IMR-90 (cell line): Measurements from ENCODE around the gene TSPYL4. TPM values are rescaled to one million over a fixed set of nuclear protein-coding genes. Genes with fewer than 3 reads are reported as not detected.

Experiments
- ATAC-seq: fragments of 200-7000 bp; cut with Tn5 transposase; 2 replicates; pipeline ENCODE4 v1.9.1; 2020; ENCODE audit warnings: low read depth, mild to moderate bottlenecking, moderate library complexity
- BruUV-seq: library from RNA; stranded (reverse); fragments of 400-500 nt; replicated peaks from 2 replicates; lab custom pipeline; 2021; lab: Mats Ljungman, UMichigan
- CTCF ChIA-PET: fragments of 300-600 bp; formaldehyde crosslinking; extraction: SDS; loops from one replicate; lab custom pipeline; 2021; ENCODE audit warnings: antibody characterized with exemption; lab: Yijun Ruan, JAX
- POLR2A ChIA-PET: fragments of 300-600 bp; sonication (Branson Sonifier 250); formaldehyde crosslinking; loops from one replicate; lab custom pipeline; 2022; ENCODE audit warnings: antibody characterized with exemption; ENCODE audit not compliant: unreplicated experiment; lab: Charles Lee
- DNase-seq: peaks from one replicate; pipeline ENCODE4 v3.0.0; 2013
- H2AFZ ChIP-seq: replicated peaks from 2 replicates; pipeline ENCODE3; 2013; ENCODE audit warnings: low read length, mild to moderate bottlenecking; ENCODE audit not compliant: poor library complexity
- H2AK5ac ChIP-seq: 2 replicates; pipeline ENCODE4 v1.6.1; 2013; ENCODE audit warnings: low read depth, low read length, inconsistent platforms
- H2AK9ac ChIP-seq: replicated peaks from 2 replicates; pipeline ENCODE3; 2013; ENCODE audit warnings: mild to moderate bottlenecking, low read depth, low read length, moderate library complexity; ENCODE audit not compliant: poor library complexity
- H2BK120ac ChIP-seq: 2 replicates; pipeline ENCODE4 v1.6.1; 2013; ENCODE audit warnings: low read depth, low read length, inconsistent platforms
- H2BK15ac ChIP-seq: 3 replicates; pipeline ENCODE4 v1.6.1; 2013; ENCODE audit warnings: low read depth, low read length, inconsistent platforms
- H2BK20ac ChIP-seq: 2 replicates; pipeline ENCODE4 v1.6.1; 2013; ENCODE audit warnings: low read depth, mild to moderate bottlenecking, inconsistent platforms, low read length, moderate library complexity
- H2BK5ac ChIP-seq: 2 replicates; pipeline ENCODE4 v1.6.1; 2013; ENCODE audit warnings: mild to moderate bottlenecking, low read depth, low read length, inconsistent platforms; ENCODE audit not compliant: poor library complexity, severe bottlenecking
- H3K14ac ChIP-seq: replicated peaks from 2 replicates; pipeline ENCODE4 v1.6.1; 2013; ENCODE audit warnings: low read depth, low read length, inconsistent platforms
- H3K18ac ChIP-seq: 2 replicates; pipeline ENCODE4 v1.6.1; 2013; ENCODE audit warnings: low read depth, low read length, control low read depth
- H3K23ac ChIP-seq: 2 replicates; pipeline ENCODE4 v1.6.1; 2013; ENCODE audit warnings: low read depth, low read length, inconsistent platforms
- H3K27ac ChIP-seq: 2 replicates; pipeline ENCODE4 v1.5.1; 2013; ENCODE audit warnings: mild to moderate bottlenecking, control low read depth, low read length; ENCODE audit not compliant: insufficient read depth
- H3K27me3 ChIP-seq: 2 replicates; pipeline ENCODE4 v1.6.1; 2013; ENCODE audit warnings: low read length; ENCODE audit not compliant: control insufficient read depth, insufficient read depth
- H3K36me3 ChIP-seq: 2 replicates; pipeline ENCODE4 v1.6.1; 2013; ENCODE audit warnings: low read length, mixed read lengths; ENCODE audit not compliant: control insufficient read depth, insufficient read depth
- H3K4ac ChIP-seq: 2 replicates; pipeline ENCODE4 v1.6.1; 2013; ENCODE audit warnings: low read depth, low read length, inconsistent platforms
- H3K4me1 ChIP-seq: 2 replicates; pipeline ENCODE4 v1.6.1; 2013; ENCODE audit warnings: low read length, mixed read lengths; ENCODE audit not compliant: control insufficient read depth, insufficient read depth
- H3K4me2 ChIP-seq: 2 replicates; pipeline ENCODE4 v1.6.1; 2013; ENCODE audit warnings: low read depth, mild to moderate bottlenecking, control low read depth, low read length, moderate library complexity
- H3K4me3 ChIP-seq: 2 replicates; pipeline ENCODE4 v1.5.1; 2013; ENCODE audit warnings: low read depth, mild to moderate bottlenecking, control low read depth, low read length, moderate library complexity; ENCODE audit not compliant: insufficient read depth
- H3K56ac ChIP-seq: 2 replicates; pipeline ENCODE4 v1.6.1; 2013; ENCODE audit warnings: low read length, inconsistent platforms; ENCODE audit not compliant: insufficient read depth; ENCODE audit errors: extremely low read depth
- H3K79me1 ChIP-seq, 2 experiments: 2 replicates each; pipeline ENCODE4 v1.6.1; 2013; ENCODE audit warnings: low read length in 2 of 2, inconsistent platforms in 1 of 2, low read depth in 1 of 2
- H3K9ac ChIP-seq: 2 replicates; pipeline ENCODE4 v1.6.1; 2013; ENCODE audit warnings: low read depth, low read length, control low read depth
- H3K9me1 ChIP-seq: 2 replicates; pipeline ENCODE4 v1.6.1; 2013; ENCODE audit warnings: low read length, inconsistent platforms; ENCODE audit not compliant: insufficient read depth
- H3K9me3 ChIP-seq: 2 replicates; pipeline ENCODE4 v1.6.1; 2013; ENCODE audit warnings: low read length; ENCODE audit not compliant: control insufficient read depth, insufficient read depth
- H4K20me1 ChIP-seq: 2 replicates; pipeline ENCODE4 v1.6.1; 2013; ENCODE audit warnings: low read length, inconsistent platforms; ENCODE audit not compliant: insufficient read depth
- H4K5ac ChIP-seq: 2 replicates; pipeline ENCODE4 v1.6.1; 2013; ENCODE audit warnings: mild to moderate bottlenecking, low read depth, low read length, control low read depth
- H4K8ac ChIP-seq, 2 experiments: 2 replicates each; pipeline ENCODE4 v1.6.1; 2013; ENCODE audit warnings: low read depth in 2 of 2, low read length in 2 of 2, control low read depth in 1 of 2, inconsistent platforms in 1 of 2
- H4K91ac ChIP-seq: 2 replicates; pipeline ENCODE4 v1.6.1; 2013; ENCODE audit warnings: low read depth, low read length, inconsistent platforms; ENCODE audit not compliant: insufficient read depth
- CEBPB ChIP-seq: IDR thresholded peaks from 2 replicates; pipeline ENCODE4 v1.6.1; 2012; ENCODE audit warnings: low read depth, low read length, improper control_type of control experiment
- FOS ChIP-seq: fragments of 150-350 bp; IDR thresholded peaks from 2 replicates; pipeline ENCODE4 v1.6.1; 2016; ENCODE audit warnings: low read depth, low read length
- NFE2L2 ChIP-seq: fragments of 150-350 bp; IDR thresholded peaks from 2 replicates; pipeline ENCODE4 v1.6.1; 2016; ENCODE audit warnings: low read depth, mild to moderate bottlenecking, low read length
- WGBS, 2 experiments: methylation state at CpG; one replicate each; pipeline versions ENCODE4 v1.1.5 to v1.1.7; 2013; ENCODE audit warnings: missing lambda C conversion rate in 2 of 2; ENCODE audit not compliant: insufficient read length in 1 of 2; ENCODE audit errors: extremely low coverage in 2 of 2; 5-methylcytosine and 5-hydroxymethylcytosine counted together
- dilution Hi-C: fragments of 300-500 bp; cut with HindIII; formaldehyde crosslinking; loops from one replicate; pipeline ENCODE4 v1.14.3; 2018; ENCODE audit warnings: low sequenced_read_pairs; ENCODE audit not compliant: unreplicated experiment
- in situ Hi-C: fragments of 300-500 bp; cut with MboI; formaldehyde crosslinking; loops from 3 replicates; pipeline ENCODE4 v1.14.3; 2019; ENCODE audit warnings: low sequenced_read_pairs, inconsistent platforms, mixed read lengths
- intact Hi-C: fragments of 100-400 bp; cut with micrococcal nuclease; formaldehyde crosslinking; loops from 2 replicates; pipeline ENCODE4 v1.10.0; 2022
- polyA plus RNA-seq, 3 experiments: library from polyadenylated mRNA; depleted of rRNA; stranded (reverse); fragments of >200 nt; gene quantifications; 2 replicates each; pipeline ENCODE4 v1.2.3, GENCODE V29; 2012; ENCODE audit warnings: low replicate concordance in 1 of 3
- total RNA-seq: library from RNA; depleted of rRNA; stranded (reverse); fragments of >200 nt; gene quantifications from 2 replicates; pipeline ENCODE4 v1.2.3, GENCODE V29; 2012

The TSPYL4 gene
- total and polyA plus RNA-seq, 2 of the 4 experiments (the other 2 are of a cell fraction): 22.0 to 29.9 TPM

- H3K27ac ChIP-seq: no peak overlapping the region
- dilution Hi-C loops: no loop called here
- peak overlapping the region; percentile 14; the same call in 1 of the 2 replicates for H3K4ac ChIP-seq
- no peak overlapping the region for H2BK5ac ChIP-seq
- H3K9me3 ChIP-seq: no peaks in the 10 kb centered on the region; the same call in 1 of the 2 replicates
- H4K5ac ChIP-seq: no peak overlapping the region
- intact Hi-C loops: loop anchor here (1.0 to 5.0 kb wide), 4 partner anchors 51 to 379 kb away; no protein-coding TSS in a partner anchor
- no peak overlapping the region for H3K18ac ChIP-seq
- no peak overlapping the region for H3K9ac ChIP-seq
- no TSS peak for BruUV-seq
- peaks cover 5% of the 10 kb centered on the region; the same call in 1 of the 2 replicates for H3K4me1 ChIP-seq
- no peak overlapping the region for H3K14ac ChIP-seq
- H4K8ac ChIP-seq: no peak overlapping the region
- no peaks in the 10 kb centered on the region; the same call in 1 of the 2 replicates for H4K20me1 ChIP-seq
- H4K91ac ChIP-seq: no peak overlapping the region
- peak overlapping the region; percentile 61; the same call in 1 of the 2 replicates for H3K23ac ChIP-seq
- TF ChIP-seq NFE2L2: no peak
- TF ChIP-seq CEBPB: peak; percentile 72
- TF ChIP-seq FOS: peak; percentile 9; the same call in 1 of the 2 replicates
- ChIA-PET POLR2A (interaction anchor here (0.6 to 1.6 kb wide), 2 partner anchors 11 to 60 kb away, joined by 3 to 5 read pairs; partner anchors contain the start of gene TSPYL1), CTCF (interaction anchor here (0.5 to 3.3 kb wide), 32 partner anchors 8 to 514 kb away, joined by 3 to 22 read pairs (median 4); partner anchors contain the start of genes RSPH4A, RWDD1, TSPYL1 and TSPYL4)
- H2BK120ac ChIP-seq: no peak overlapping the region
- peak overlapping the region; percentile 26 for H2AK9ac ChIP-seq
- H3K56ac ChIP-seq: no peak overlapping the region
- no peak overlapping the region for H2BK20ac ChIP-seq
- H3K27me3 ChIP-seq: no peaks in the 10 kb centered on the region
- H3K4me3 ChIP-seq: no peak overlapping the region
- peak; percentile 48 for DNase-seq
- no peak overlapping the region for H2AK5ac ChIP-seq
- WGBS, 2 experiments: no CpG with 5 or more reads among the region's 3 CpGs
- peak; percentile 24 for ATAC-seq
- no peak overlapping the region for H3K4me2 ChIP-seq
- peaks cover 10% of the 10 kb centered on the region; the same call in 1 of the 2 replicates for H3K9me1 ChIP-seq
- H3K36me3 ChIP-seq: no peaks in the 10 kb centered on the region
- peak overlapping the region; percentile 9; the same call in 1 of the 3 replicates for H2BK15ac ChIP-seq
- H2AFZ ChIP-seq: no peak overlapping the region
- peaks cover 0 to 20% of the 10 kb centered on the region in 2 experiments; a peak in 2 of 4 replicates for H3K79me1 ChIP-seq
- in situ Hi-C loops: loop anchor here (5.0 to 10.0 kb wide), 2 partner anchors 267 to 294 kb away; no protein-coding TSS in a partner anchor
Measured at GRCh38 chr6:116267836-116268588, 14.1 kb upstream of the TSPYL4 start.
